ENCODE results near the gene BTBD19.

- TF ChIP-seq CEBPB (IDR thresholded peaks at IDR 0.05): no peak
- no peak for TF ChIP-seq YY1 (IDR thresholded peaks at IDR 0.05; ENCODE audit: low read depth)
- no peak for TF ChIP-seq RAD21 (IDR thresholded peaks at IDR 0.05; ENCODE audit: low read depth)
These were observed 22.6 kb downstream of the BTBD19 start for GRCh38 chr1:44830900-44831304.
